NB4 (cell line): ENCODE measurements around the gene INPP5B.

Source experiments
- DNase-seq: peaks from one replicate; pipeline ENCODE4 v3.0.0; 2010; ENCODE audit warnings: low read depth
- H3K4me3 ChIP-seq: one replicate; pipeline ENCODE4 v1.5.1; 2011; ENCODE audit warnings: mild to moderate bottlenecking, low read depth, low read length, moderate library complexity
- MYC ChIP-seq: IDR thresholded peaks from 2 replicates; pipeline ENCODE4 v1.6.1; 2011; ENCODE audit warnings: low read depth, low read length
- POLR2A ChIP-seq: IDR thresholded peaks from 2 replicates; pipeline ENCODE4 v1.6.1; 2011; ENCODE audit warnings: mild to moderate bottlenecking; ENCODE audit not compliant: insufficient read length; ENCODE audit errors: extremely low read depth
- TF ChIP-seq, protein P1 (sequence below): IDR thresholded peaks from 2 replicates; pipeline ENCODE4 v1.6.1; 2011; ENCODE audit warnings: low read depth, low read length
- TF ChIP-seq, protein P2 (sequence below): IDR thresholded peaks from one replicate; pipeline ENCODE4 v1.5.1; 2012; ENCODE audit warnings: low read depth, low read length

INPP5B gene

DNA sequence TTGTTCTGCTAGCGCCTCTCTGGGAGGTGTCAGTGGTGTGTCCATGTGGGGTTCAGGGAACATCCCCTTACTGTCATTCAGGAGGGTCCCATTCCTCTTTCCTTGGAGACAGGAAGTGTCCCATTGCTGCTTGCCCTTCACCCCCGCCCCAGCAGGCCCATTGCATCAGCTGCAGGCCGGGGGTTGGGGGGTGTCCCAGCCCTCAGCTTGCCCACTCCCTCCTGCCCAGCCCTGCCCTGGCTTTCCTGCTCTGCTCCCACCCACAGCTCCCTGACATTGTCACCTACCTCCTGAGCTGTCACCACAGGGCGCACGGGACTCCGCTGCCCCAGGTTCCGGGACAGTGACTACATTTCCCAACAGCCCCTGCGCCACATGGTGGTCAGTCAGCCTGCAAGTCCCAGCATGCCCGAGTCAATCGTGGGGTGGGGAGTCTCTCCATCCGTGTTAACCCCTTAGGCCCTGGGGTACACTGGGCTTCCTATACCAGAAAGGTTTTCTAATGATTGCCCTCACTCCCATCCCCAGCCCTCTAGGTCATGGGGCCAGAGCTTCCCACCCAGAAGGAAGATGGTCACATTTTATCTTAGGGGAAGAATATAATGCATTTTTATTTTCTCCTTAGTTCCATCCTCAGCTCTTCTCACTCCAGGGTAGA, at the start of gene INPP5B:
Gene INPP5B (minus strand): TSS at position 351 of the 658 bp plus-strand sequence. CDS start 745 bp downstream, outside the sequence.
- peak; percentile 89 for DNase-seq
- TF ChIP-seq, protein P1, sequence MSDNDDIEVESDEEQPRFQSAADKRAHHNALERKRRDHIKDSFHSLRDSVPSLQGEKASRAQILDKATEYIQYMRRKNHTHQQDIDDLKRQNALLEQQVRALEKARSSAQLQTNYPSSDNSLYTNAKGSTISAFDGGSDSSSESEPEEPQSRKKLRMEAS = peak; percentile 93
- TF ChIP-seq, protein P2, sequence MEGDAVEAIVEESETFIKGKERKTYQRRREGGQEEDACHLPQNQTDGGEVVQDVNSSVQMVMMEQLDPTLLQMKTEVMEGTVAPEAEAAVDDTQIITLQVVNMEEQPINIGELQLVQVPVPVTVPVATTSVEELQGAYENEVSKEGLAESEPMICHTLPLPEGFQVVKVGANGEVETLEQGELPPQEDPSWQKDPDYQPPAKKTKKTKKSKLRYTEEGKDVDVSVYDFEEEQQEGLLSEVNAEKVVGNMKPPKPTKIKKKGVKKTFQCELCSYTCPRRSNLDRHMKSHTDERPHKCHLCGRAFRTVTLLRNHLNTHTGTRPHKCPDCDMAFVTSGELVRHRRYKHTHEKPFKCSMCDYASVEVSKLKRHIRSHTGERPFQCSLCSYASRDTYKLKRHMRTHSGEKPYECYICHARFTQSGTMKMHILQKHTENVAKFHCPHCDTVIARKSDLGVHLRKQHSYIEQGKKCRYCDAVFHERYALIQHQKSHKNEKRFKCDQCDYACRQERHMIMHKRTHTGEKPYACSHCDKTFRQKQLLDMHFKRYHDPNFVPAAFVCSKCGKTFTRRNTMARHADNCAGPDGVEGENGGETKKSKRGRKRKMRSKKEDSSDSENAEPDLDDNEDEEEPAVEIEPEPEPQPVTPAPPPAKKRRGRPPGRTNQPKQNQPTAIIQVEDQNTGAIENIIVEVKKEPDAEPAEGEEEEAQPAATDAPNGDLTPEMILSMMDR = no peak
- TF ChIP-seq POLR2A (peak; percentile 41), MYC (peak; percentile 87)
- H3K4me3 ChIP-seq = peak within 1 kb of the TSS; percentile 75

DNA sequence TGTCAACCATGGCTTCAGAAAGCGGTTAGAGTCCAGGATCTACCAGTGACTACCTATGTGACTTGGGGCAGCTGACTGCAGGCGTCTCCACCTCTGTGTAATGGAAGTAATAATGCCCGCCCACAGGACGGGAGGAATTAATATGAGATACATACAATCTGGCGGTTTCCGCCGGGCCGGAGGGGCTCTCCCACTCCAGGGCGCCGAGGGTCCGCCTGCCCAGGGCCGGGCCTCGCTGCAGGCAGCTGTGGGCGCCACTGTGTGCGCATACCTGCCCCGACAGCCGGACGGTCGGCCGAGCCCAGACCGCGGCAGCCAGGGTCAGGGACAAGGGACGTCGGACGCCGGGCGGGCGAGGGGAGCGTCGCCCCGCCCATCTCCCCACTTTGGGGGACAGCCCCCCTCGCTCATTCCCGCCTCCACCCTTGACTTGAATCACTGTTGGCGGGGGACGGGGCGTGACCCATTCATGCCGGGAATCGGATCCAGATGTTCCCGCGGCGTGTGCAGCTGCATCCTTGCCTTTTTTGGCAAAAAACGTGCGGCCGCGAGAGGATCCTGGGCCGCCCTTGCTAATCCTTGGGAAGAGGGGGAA, 49.0 kb upstream of the INPP5B start:
- DNase-seq = no peak
- H3K4me3 ChIP-seq = no peak overlapping the region
- TF ChIP-seq, protein P1 = no peak
- TF ChIP-seq, protein P2 = no peak
- TF ChIP-seq POLR2A (no peak), MYC (no peak)

DNA sequence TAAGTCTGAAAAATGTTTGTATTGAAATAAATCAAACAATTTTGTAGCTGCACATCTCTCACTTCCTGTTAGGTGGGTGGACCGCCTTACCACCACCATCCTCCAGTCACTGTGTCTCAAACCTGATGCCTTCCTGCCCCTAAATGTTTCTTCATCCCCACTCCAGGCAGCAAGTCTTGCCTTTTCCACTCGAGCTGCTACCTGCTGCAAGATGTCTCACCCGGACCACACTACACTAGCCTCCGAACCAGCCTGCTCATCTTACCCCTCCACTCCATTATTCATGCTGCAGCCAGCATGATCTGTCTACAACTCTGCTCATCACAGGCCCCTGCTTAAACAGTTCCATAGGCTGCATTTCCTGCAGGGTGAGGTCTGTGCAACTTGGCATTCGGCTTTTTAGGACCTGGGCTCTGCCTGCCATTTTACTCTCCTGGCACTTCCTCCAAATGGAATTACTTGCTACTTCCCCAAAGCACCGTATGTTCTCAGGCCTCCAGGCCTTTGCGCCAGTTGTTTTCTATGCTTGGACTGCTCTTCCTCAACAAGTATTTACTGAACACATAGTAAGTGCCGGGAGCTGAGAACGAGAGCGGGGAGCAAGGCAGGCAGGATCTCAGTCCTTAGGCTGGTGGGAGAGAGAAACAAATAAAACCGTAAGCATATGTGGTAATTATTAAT, 48.2 kb upstream of the INPP5B start:
- TF ChIP-seq POLR2A = no peak
- TF ChIP-seq, protein P1 = no peak
- no peak for TF ChIP-seq MYC
- TF ChIP-seq, protein P2 = no peak
- H3K4me3 ChIP-seq = no peak overlapping the region
- DNase-seq = no peak

DNA sequence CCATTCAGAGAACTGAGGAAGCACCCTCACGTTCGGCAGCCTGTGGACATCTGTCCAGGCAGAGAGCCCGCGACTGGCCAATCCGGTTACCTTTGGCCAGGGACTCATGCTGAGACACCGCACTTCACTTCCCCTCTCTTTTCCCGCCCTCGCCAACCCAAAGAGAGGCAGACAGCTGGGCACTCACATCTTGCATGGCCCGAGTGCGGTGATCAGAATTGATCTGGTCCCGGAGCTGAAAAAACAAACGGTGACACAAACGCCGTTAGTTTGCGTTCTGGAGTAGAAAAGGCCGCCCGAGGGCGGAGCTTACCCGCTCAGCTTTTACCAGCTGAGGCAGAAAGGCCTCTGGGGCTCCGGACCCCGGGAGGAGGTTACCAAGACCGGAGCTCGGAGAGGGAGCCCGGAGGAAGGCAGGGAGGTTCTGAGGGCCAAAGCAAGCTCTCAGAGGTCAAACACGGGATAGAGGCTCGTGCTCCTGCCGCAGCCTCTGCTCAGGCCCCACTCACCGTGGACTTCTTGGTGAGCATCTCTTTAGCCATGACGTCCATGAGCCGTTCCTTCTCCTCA, 42.6 kb upstream of the INPP5B start:
- TF ChIP-seq POLR2A (no peak), MYC (no peak)
- TF ChIP-seq, protein P2 = no peak
- TF ChIP-seq, protein P1 = peak; percentile 29; the same call in 1 of the 2 replicates
- peak; percentile 76 for DNase-seq
- peak overlapping the region; percentile 74 for H3K4me3 ChIP-seq

DNA sequence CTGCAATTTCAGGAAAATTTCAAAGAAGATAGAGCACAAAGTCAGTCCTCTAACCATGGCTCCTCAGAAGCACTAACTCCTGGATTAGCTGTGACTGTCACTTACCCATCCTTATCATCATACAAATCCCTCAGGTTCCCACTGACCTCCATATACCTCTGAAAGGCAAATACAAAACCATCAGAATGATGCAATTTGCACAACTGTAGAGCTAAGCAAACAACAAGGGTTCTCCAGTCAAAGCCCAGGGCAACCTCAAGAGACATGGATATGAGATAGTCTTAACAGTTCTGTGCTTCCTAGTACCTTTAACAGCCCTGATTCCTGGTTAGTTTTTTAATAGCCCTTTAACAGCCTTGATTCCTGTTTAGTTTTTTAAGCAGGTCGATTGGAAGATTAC, 40.8 kb upstream of the INPP5B start:
- no peak for DNase-seq
- H3K4me3 ChIP-seq = no peak overlapping the region
- TF ChIP-seq MYC (no peak), POLR2A (no peak)
- TF ChIP-seq, protein P2 = no peak
- TF ChIP-seq, protein P1 = no peak
